HepG2 (cell line): Measurements from ENCODE around the gene ABHD17A.

Source experiments
- CEBPG ChIP-seq: IDR thresholded peaks from 2 replicates; pipeline ENCODE4 v1.6.1; 2016
- EZH2 ChIP-seq: conservative IDR thresholded peaks from 2 replicates; pipeline ENCODE4 v1.6.1; 2012; ENCODE audit warnings: mild to moderate bottlenecking, low read depth, low read length, moderate library complexity
- NR2C2 ChIP-seq: sonication (generic); formaldehyde crosslinking; IDR thresholded peaks from 2 replicates; pipeline ENCODE4 v1.4.0; 2020; ENCODE audit warnings: missing genetic modification reagents, mild to moderate bottlenecking, moderate library complexity, borderline replicate concordance
- NR2F6 ChIP-seq, 2 experiments: IDR thresholded peaks; 2 replicates each; pipeline ENCODE4 v1.6.1; 2016; ENCODE audit warnings: antibody characterized with exemption in 1 of 2, mild to moderate bottlenecking in 1 of 2
- PAF1 ChIP-seq: IDR thresholded peaks from 2 replicates; pipeline ENCODE4 v1.6.1; 2016; ENCODE audit warnings: missing genetic modification reagents, missing compliant biosample characterization
- TCF7L2 ChIP-seq: IDR thresholded peaks from 2 replicates; pipeline ENCODE4 v1.6.1; 2011; ENCODE audit warnings: mild to moderate bottlenecking, low read depth, low read length, moderate library complexity
- TOE1 ChIP-seq: sonication (generic); formaldehyde crosslinking; IDR thresholded peaks from 2 replicates; pipeline ENCODE4 v1.4.0; 2020; ENCODE audit warnings: mild to moderate bottlenecking, missing genetic modification reagents
- ZNF33B ChIP-seq: sonication (generic); formaldehyde crosslinking; IDR thresholded peaks from 2 replicates; pipeline ENCODE4 v1.5.1; 2020; ENCODE audit warnings: mild to moderate bottlenecking, missing genetic modification reagents
- TF ChIP-seq, protein P1 (sequence below): IDR thresholded peaks from 2 replicates; pipeline ENCODE4 v1.6.1; 2012; ENCODE audit warnings: inconsistent platforms

DNA sequence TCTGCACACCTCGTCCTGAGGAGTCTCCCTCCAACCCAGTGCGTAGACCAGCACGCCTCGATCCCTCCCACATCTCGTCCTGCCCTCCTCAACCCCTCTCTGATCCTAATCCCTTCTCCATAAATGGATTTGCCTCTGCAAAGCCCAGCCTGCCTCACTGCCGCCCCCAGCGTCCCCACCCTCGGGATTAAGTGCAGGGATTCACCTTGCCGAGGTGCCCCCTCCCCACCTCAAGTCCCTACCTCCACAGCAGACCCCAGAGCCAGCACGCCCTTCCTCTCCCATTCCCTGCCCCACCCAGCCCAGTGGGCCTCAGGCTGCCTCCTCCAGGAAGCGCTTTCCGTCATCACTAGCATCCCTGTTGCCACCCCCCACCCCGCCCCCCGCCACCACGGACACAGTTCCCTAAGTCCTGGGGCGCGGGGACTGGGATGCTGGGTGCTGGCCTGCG, 25.9 kb downstream of the ABHD17A start:
- TF ChIP-seq NR2F6 (IDR thresholded peaks at IDR 0.05), result no peak
- TF ChIP-seq NR2F6 (CRISPR knock-in tag; IDR thresholded peaks at IDR 0.05), result no peak
- no peak for TF ChIP-seq ZNF33B
- TF ChIP-seq PAF1, result no peak
- no peak for TF ChIP-seq NR2C2 (CRISPR knock-in tag)
- no peak for TF ChIP-seq TOE1 (CRISPR knock-in tag)
- TF ChIP-seq, protein P1, sequence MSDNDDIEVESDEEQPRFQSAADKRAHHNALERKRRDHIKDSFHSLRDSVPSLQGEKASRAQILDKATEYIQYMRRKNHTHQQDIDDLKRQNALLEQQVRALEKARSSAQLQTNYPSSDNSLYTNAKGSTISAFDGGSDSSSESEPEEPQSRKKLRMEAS, result no peak
- TF ChIP-seq CEBPG, result no peak
- no peak for TF ChIP-seq EZH2
- TF ChIP-seq TCF7L2, result no peak
